Ishikawa (cell line): ENCODE results near the gene CARMIL1.

ENCODE experiments used
- CEBPB ChIP-seq: IDR thresholded peaks from 2 replicates; pipeline ENCODE4 v1.6.1; 2012
- CREB1 ChIP-seq: IDR thresholded peaks from 2 replicates; pipeline ENCODE4 v1.6.1; 2012; ENCODE audit warnings: low read depth
- EGR1 ChIP-seq: IDR thresholded peaks from 2 replicates; pipeline ENCODE4 v1.6.1; 2012
- EP300 ChIP-seq: IDR thresholded peaks from 2 replicates; pipeline ENCODE4 v1.6.1; 2012; ENCODE audit warnings: borderline replicate concordance
- FOXM1 ChIP-seq: IDR thresholded peaks from 2 replicates; pipeline ENCODE4 v1.6.1; 2012; ENCODE audit warnings: low read depth, borderline replicate concordance
- NFIC ChIP-seq: IDR thresholded peaks from 2 replicates; pipeline ENCODE4 v1.6.1; 2012
- RAD21 ChIP-seq: IDR thresholded peaks from 2 replicates; pipeline ENCODE4 v1.6.1; 2012; ENCODE audit warnings: low read depth
- REST ChIP-seq: IDR thresholded peaks from 2 replicates; pipeline ENCODE4 v1.6.1; 2012; ENCODE audit warnings: low read depth, mild to moderate bottlenecking
- TAF1 ChIP-seq: IDR thresholded peaks from 2 replicates; pipeline ENCODE4 v1.6.1; 2012; ENCODE audit warnings: low read depth, mild to moderate bottlenecking
- TCF12 ChIP-seq: IDR thresholded peaks from 2 replicates; pipeline ENCODE4 v1.6.1; 2012; ENCODE audit warnings: low read depth
- TEAD4 ChIP-seq: IDR thresholded peaks from 2 replicates; pipeline ENCODE4 v1.6.1; 2012
- USF1 ChIP-seq: IDR thresholded peaks from 2 replicates; pipeline ENCODE4 v1.6.1; 2012
- YY1 ChIP-seq: IDR thresholded peaks from 2 replicates; pipeline ENCODE4 v1.6.1; 2012; ENCODE audit warnings: low read depth
- ZBTB7A ChIP-seq: IDR thresholded peaks from 2 replicates; pipeline ENCODE4 v1.6.1; 2012; ENCODE audit warnings: low read depth
- TF ChIP-seq, protein P1 (sequence below): IDR thresholded peaks from 2 replicates; pipeline ENCODE4 v1.6.1; 2012

Gene CARMIL1

DNA sequence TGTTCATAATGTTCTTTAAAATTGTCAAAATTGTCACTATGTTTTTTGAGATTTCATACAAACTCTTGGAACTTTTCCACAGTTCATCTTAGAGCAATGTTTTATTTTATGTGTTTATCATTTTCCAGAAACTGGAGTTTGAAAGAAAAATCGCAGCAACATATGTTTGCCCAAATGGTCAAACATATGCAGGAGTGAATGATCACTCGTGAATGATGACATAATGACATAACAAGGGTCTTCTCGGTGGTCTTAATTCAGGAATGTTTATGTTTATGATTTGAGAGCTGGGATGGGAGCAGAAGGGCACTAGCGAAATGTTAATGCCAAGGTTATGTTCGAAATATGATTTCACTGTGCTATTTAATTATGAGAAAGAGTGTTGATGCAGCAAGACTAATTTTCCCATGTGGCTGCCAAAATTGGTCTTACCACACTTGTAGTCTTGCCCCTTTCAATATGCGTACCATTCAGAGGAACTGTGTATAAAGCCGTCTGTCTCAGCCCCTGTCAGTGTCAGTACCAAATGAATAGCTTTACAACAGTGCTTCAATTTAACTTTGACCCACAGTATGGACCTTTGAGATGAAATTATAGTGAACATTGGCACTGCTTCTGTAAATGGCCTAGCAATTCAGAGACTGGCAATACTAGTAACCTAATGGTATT, 152.3 kb downstream of the CARMIL1 start:
- TF ChIP-seq, protein P1, sequence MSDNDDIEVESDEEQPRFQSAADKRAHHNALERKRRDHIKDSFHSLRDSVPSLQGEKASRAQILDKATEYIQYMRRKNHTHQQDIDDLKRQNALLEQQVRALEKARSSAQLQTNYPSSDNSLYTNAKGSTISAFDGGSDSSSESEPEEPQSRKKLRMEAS, result no peak
- no peak for TF ChIP-seq FOXM1
- TF ChIP-seq REST, result no peak
- TF ChIP-seq TEAD4, result no peak
- TF ChIP-seq EP300, result no peak
- no peak for TF ChIP-seq TCF12
- no peak for TF ChIP-seq ZBTB7A
- TF ChIP-seq NFIC, result no peak
- no peak for TF ChIP-seq TAF1
- TF ChIP-seq RAD21, result no peak
- no peak for TF ChIP-seq CEBPB
- TF ChIP-seq USF1, result no peak
- TF ChIP-seq EGR1, result no peak
- no peak for TF ChIP-seq YY1
- no peak for TF ChIP-seq CREB1

GRCh38 chr6:25431975-25432307, 152.8 kb downstream of the CARMIL1 start:
- no peak for TF ChIP-seq EP300
- TF ChIP-seq CEBPB, result no peak
- no peak for TF ChIP-seq NFIC
- TF ChIP-seq USF1, result no peak
- no peak for TF ChIP-seq REST
- TF ChIP-seq TCF12, result no peak
- no peak for TF ChIP-seq RAD21
- TF ChIP-seq TEAD4, result no peak
- no peak for TF ChIP-seq FOXM1
- no peak for TF ChIP-seq EGR1

GRCh38 chr6:25434921-25435320, 155.7 kb downstream of the CARMIL1 start:
- no peak for TF ChIP-seq NFIC
- no peak for TF ChIP-seq RAD21
- TF ChIP-seq EGR1, result no peak
- TF ChIP-seq TEAD4, result no peak
- TF ChIP-seq REST, result no peak
- no peak for TF ChIP-seq ZBTB7A
- TF ChIP-seq TAF1, result no peak
- no peak for TF ChIP-seq EP300
- no peak for TF ChIP-seq TCF12
- TF ChIP-seq YY1, result no peak
- TF ChIP-seq, protein P1, result no peak
- TF ChIP-seq CEBPB, result no peak
- TF ChIP-seq CREB1, result no peak
- TF ChIP-seq USF1, result no peak
- no peak for TF ChIP-seq FOXM1

- TF ChIP-seq ZBTB7A, result no peak
- no peak for TF ChIP-seq FOXM1
- TF ChIP-seq CREB1, result no peak
- TF ChIP-seq USF1, result no peak
- no peak for TF ChIP-seq REST
Observed at GRCh38 chr6:25435416-25435985, 156.3 kb downstream of the CARMIL1 start.
